Natural killer cell treated with Interleukin-12 subunit alpha and Interleukin-12 subunit beta and Interleukin-15 and Interleukin-18, amount 100 ng/mL, for 72 hours (primary cell): ENCODE results near the gene BABAM1. TPM values are rescaled to one million over a fixed set of nuclear protein-coding genes. Genes with fewer than 3 reads are reported as not detected.

Source experiments
- ATAC-seq, 2 donors: fragments of 150-1000 bp; cut with Tn5 transposase in 1 of 2; sonication (Bioruptor Pico), chemical (Tn5 transposase) in 1 of 2; 2 replicates each; pipeline ENCODE4 v1.10.0; 2021
- DNase-seq: peaks from one replicate; pipeline ENCODE4 v3.0.0; 2022; ENCODE audit warnings: low spot score
- H3K27ac Mint-ChIP-seq, 2 donors: 1 replicate in 1 of 2; 2 replicates in 1 of 2; pipeline ENCODE4 v1.8.0; 2022; ENCODE audit warnings: mixed read lengths in 2 of 2, mild to moderate bottlenecking in 1 of 2, moderate library complexity in 1 of 2
- H3K27me3 Mint-ChIP-seq, 2 donors: 1 replicate in 1 of 2; 2 replicates in 1 of 2; pipeline ENCODE4 v1.8.0; 2022; ENCODE audit warnings: mixed read lengths in 2 of 2
- H3K36me3 Mint-ChIP-seq: one replicate; pipeline ENCODE4 v1.8.0; 2022; ENCODE audit warnings: mixed read lengths
- H3K4me1 Mint-ChIP-seq, 2 donors: 1 replicate in 1 of 2; 2 replicates in 1 of 2; pipeline ENCODE4 v1.8.0; 2022; ENCODE audit warnings: low read depth in 2 of 2, mixed read lengths in 2 of 2, mild to moderate bottlenecking in 1 of 2
- H3K4me3 Mint-ChIP-seq: one replicate; pipeline ENCODE4 v1.8.0; 2022; ENCODE audit warnings: mixed read lengths
- H3K9me3 Mint-ChIP-seq: 2 replicates; pipeline ENCODE4 v1.8.0; 2022; ENCODE audit warnings: mixed read lengths
- total RNA-seq, 2 donors: library from RNA; stranded (reverse); gene quantifications; one replicate each; pipeline ENCODE4 v1.2.3, GENCODE V29; 2022

The BABAM1 gene
- total RNA-seq, 2 donors from 2014 or later, result 90.1 to 143 TPM

GRCh38 chr19:17307876-17308377, 40.7 kb downstream of the BABAM1 start:
- Mint-ChIP-seq H3K27ac (peak overlapping the region; percentile 15 to 30), H3K4me3 (peak overlapping the region; percentile 49), H3K9me3 (no peaks in the 10 kb centered on the region), H3K36me3 (no peaks in the 10 kb centered on the region), H3K4me1 (peaks cover 39% of the 10 kb centered on the region in 2 donors), H3K27me3 (no peaks in the 10 kb centered on the region)
- DNase-seq (no peak), ATAC-seq (no peak)

- Mint-ChIP-seq H3K9me3 (no peaks in the 10 kb centered on the region), H3K36me3 (no peaks in the 10 kb centered on the region), H3K27ac (peak within 1 kb of the TSS; percentile 81 to 95), H3K4me1 (peaks cover 31 to 39% of the 10 kb centered on the region in 2 donors), H3K4me3 (peak within 1 kb of the TSS; percentile 99), H3K27me3 (no peaks in the 10 kb centered on the region)
- DNase-seq (peak; percentile 100), ATAC-seq (peak; percentile 90 to 92)
Measured at GRCh38 chr19:17309198-17309964, 42.1 kb downstream of the BABAM1 start, which contains the start of gene DDA1. TSS of gene DDA1 (plus strand) at chr19:17309563. CDS start at chr19:17309655, 92 bp downstream.

DNA sequence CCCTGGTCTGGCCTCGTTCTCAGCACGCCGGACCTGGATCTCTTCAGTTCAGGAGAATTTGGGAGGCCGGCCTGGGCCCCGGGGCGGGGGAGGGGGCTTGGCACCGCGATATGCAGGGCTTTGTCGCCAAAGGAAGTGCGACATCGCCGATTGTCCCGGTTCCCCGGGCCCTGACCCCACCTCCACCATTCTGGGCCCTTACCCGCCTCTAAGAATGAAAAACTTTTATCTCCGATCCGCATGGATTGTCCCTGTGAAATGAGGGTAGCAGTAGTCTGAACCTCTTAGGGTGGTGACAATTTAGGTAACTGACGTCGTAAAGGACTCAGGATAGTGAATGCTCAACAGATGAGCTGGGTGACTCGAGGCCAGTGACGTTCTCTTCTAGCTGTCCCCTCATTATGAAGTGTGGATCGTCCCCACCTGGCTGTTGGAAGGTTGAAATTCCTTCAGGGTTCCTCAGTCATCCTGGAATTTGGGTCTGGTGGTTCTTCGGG, 42.8 kb downstream of the BABAM1 start:
- Mint-ChIP-seq H3K4me3 (peak overlapping the region; percentile 99), H3K4me1 (peaks cover 27 to 35% of the 10 kb centered on the region in 2 donors), H3K27me3 (no peaks in the 10 kb centered on the region), H3K9me3 (no peaks in the 10 kb centered on the region), H3K36me3 (no peaks in the 10 kb centered on the region), H3K27ac (peak overlapping the region; percentile 81 to 95)
- no peak for DNase-seq
- no peak for ATAC-seq

GRCh38 chr19:17311455-17312188, 44.4 kb downstream of the BABAM1 start:
- no peak for ATAC-seq
- no peaks in the 10 kb centered on the region for H3K9me3 Mint-ChIP-seq
- DNase-seq, result no peak
- H3K4me3 Mint-ChIP-seq, result peak overlapping the region; percentile 77
- no peaks in the 10 kb centered on the region for H3K36me3 Mint-ChIP-seq
- H3K4me1 Mint-ChIP-seq, result peaks cover 26 to 31% of the 10 kb centered on the region in 2 donors
- H3K27me3 Mint-ChIP-seq, result no peaks in the 10 kb centered on the region
- peak overlapping the region in 1 of 2 donors; percentile 37 for H3K27ac Mint-ChIP-seq

GRCh38 chr19:17312189-17313113, 45.2 kb downstream of the BABAM1 start:
- no peak overlapping the region for H3K27ac Mint-ChIP-seq
- no peak for DNase-seq
- H3K9me3 Mint-ChIP-seq, result no peaks in the 10 kb centered on the region
- H3K36me3 Mint-ChIP-seq, result no peaks in the 10 kb centered on the region
- ATAC-seq, result no peak
- no peaks in the 10 kb centered on the region for H3K27me3 Mint-ChIP-seq
- H3K4me3 Mint-ChIP-seq, result no peak overlapping the region
- peaks cover 26 to 31% of the 10 kb centered on the region in 2 donors for H3K4me1 Mint-ChIP-seq

DNA sequence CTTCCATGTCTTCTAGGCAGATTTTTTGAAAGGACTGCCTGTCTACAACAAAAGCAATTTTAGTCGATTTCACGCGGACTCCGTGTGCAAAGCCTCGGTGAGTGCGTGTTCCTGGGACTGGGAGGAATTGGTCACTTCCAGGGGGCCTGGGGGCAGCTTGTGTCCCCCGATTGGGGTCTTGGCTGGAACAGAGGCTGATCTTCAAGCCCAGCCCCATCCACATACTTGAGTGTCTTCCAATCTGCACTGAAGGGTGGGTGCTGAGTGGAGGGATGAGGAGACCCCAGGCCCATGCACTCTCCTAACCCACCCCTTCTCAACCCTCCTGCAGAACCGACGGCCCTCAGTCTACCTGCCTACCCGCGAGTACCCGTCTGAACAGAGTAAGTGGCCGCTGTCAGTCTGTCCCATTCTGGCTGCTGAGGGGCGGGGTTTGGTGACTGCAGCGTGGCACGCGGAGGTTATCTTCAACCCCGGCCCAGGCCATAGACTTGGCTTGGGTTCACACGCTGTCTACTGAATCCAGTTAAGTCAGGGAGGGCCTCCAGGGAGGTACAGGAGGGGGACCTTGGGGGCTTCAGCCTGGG, 46.9 kb downstream of the BABAM1 start:
- peaks cover 18 to 20% of the 10 kb centered on the region in 2 donors for H3K4me1 Mint-ChIP-seq
- no peak for DNase-seq
- H3K4me3 Mint-ChIP-seq, result no peak overlapping the region
- ATAC-seq, result no peak
- no peaks in the 10 kb centered on the region for H3K27me3 Mint-ChIP-seq
- no peaks in the 10 kb centered on the region for H3K9me3 Mint-ChIP-seq
- no peaks in the 10 kb centered on the region for H3K36me3 Mint-ChIP-seq
- H3K27ac Mint-ChIP-seq, result no peak overlapping the region

DNA sequence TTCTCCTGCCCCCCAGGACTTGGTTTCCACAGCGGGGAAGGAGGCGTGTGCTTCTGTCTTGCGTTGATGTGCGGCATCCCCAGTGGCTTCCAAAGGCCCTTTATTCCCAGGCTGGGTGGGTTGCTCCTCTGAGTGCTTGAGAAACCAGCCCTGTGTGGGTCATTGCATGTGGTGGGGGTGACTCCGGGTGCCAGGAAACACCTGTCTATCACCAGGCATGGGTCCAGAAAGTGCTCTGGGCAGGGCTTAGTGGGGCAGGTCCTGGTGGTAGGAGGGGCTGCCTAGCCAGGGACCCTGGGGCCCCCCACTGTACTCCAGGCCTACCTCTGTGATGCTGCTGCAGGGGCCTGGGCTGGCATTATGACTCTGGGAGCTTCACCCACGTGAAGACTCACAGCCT, 51.7 kb downstream of the BABAM1 start:
- peaks cover 0 to 8% of the 10 kb centered on the region in 2 donors for H3K4me1 Mint-ChIP-seq
- H3K36me3 Mint-ChIP-seq, result no peaks in the 10 kb centered on the region
- DNase-seq (no peak), ATAC-seq (no peak)
- H3K27me3 Mint-ChIP-seq, result no peaks in the 10 kb centered on the region
- H3K4me3 Mint-ChIP-seq, result no peak overlapping the region
- H3K9me3 Mint-ChIP-seq, result no peaks in the 10 kb centered on the region
- H3K27ac Mint-ChIP-seq, result no peak overlapping the region

DNA sequence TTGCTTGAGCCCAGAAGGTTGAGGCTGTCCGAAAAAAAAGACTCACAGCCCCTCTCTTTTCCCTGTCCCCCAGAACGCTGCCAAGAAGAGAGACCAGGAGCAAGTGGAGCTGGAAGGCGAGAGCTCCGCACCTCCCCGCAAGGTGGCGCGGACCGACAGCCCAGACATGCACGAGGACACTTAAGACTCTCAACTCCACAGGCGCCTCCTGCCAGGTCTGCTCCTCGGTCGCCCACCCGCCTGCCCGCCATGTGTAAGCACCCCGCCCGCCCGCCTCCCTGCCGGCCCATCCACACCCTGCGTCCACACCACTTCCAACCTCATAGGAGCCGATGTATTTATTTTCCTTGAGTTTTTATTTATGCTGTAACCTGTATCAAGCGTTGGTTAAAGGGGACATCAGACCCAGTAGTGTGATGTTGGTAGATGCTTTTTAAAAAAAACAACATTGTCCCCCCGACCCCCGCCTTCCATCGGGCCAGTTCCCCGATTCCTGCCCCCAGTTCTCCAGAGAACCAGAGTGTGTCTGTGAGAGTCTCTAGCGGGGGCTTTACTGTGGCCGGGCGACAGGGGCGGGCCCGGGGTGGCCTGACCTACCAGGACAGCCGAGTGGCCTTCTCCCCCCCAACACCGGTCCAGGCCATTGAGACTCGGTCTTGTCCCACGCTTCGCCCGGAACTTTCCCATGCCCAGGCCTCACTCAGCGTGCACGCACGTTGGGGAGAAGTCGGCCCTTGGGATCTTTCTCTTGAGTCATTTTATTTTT, 52.4 kb downstream of the BABAM1 start:
- Mint-ChIP-seq H3K9me3 (no peaks in the 10 kb centered on the region), H3K4me3 (no peak overlapping the region), H3K36me3 (no peaks in the 10 kb centered on the region), H3K27ac (no peak overlapping the region), H3K27me3 (no peaks in the 10 kb centered on the region), H3K4me1 (peaks cover 0 to 8% of the 10 kb centered on the region in 2 donors)
- DNase-seq (no peak), ATAC-seq (no peak)

DNA sequence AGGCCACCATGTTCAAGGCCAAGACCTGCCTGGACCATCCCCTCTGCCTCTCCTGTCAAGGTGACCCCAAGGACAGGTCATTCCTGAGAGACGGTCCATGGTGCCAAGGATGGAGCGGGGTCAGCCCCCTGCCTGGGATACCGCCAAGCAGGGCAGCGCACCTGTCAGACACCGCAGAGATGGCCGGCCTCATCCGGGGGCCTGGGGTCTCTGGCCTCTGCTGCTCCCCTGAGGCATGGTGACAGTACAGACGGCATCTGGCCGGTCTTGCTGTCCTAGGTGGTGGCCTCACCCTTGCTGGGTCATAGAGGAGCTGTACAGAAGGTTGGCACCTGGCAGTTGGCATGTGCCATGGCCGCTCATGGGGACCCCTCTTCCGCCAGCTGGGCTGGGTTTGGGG, 53.2 kb downstream of the BABAM1 start:
- DNase-seq (no peak), ATAC-seq (no peak)
- Mint-ChIP-seq H3K36me3 (no peaks in the 10 kb centered on the region), H3K4me1 (peaks cover 0 to 8% of the 10 kb centered on the region in 2 donors), H3K4me3 (no peak overlapping the region), H3K27me3 (no peaks in the 10 kb centered on the region), H3K9me3 (no peaks in the 10 kb centered on the region), H3K27ac (no peak overlapping the region)

GRCh38 chr19:17321655-17322489, 54.6 kb downstream of the BABAM1 start:
- Mint-ChIP-seq H3K4me3 (no peak overlapping the region), H3K27ac (no peak overlapping the region), H3K9me3 (no peaks in the 10 kb centered on the region), H3K36me3 (no peaks in the 10 kb centered on the region), H3K27me3 (no peaks in the 10 kb centered on the region), H3K4me1 (peaks cover 0 to 8% of the 10 kb centered on the region in 2 donors)
- peak in 1 of 2 donors; percentile 2 for ATAC-seq
- no peak for DNase-seq

DNA sequence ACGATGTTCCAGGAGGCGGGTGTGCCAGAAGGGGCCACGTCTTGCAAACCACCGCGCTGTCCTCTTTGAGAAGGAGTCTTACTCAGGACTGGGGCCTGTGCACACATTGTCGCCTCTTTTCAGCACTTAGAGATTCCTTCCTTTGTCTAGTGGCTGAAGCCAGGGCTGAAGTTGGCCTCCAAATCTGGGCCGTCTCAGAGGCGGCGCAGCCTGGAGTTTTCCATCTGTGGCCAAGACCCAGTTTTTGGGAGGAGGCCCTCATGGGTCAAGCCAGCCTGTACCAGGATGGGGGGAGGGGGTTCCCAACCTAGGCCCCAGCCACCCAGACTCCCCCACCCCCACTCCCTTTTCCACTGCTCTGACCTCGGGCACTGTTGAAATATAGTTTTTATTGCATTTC, 55.6 kb downstream of the BABAM1 start:
- no peaks in the 10 kb centered on the region for H3K27me3 Mint-ChIP-seq
- H3K4me3 Mint-ChIP-seq, result no peak overlapping the region
- peaks cover 0 to 8% of the 10 kb centered on the region in 2 donors for H3K4me1 Mint-ChIP-seq
- H3K27ac Mint-ChIP-seq, result no peak overlapping the region
- H3K36me3 Mint-ChIP-seq, result no peaks in the 10 kb centered on the region
- DNase-seq (no peak), ATAC-seq (no peak)
- no peaks in the 10 kb centered on the region for H3K9me3 Mint-ChIP-seq
